ENCODE results near the gene MED20.
"Not testable (repeated sequence)": the region's sequence is repeated elsewhere in the genome, so short reads cannot be mapped to it uniquely, and the experiment has no call there.

MED20 gene

GRCh38 chr6:41957117-41957516 is 36.2 kb upstream of the MED20 start:
- no peak for DNase-seq (ENCODE audit: extremely low spot score)
- TF ChIP-seq FOXM1 (IDR thresholded peaks at IDR 0.05; ENCODE audit: borderline replicate concordance): no peak
- no peak for TF ChIP-seq LEF1 (IDR thresholded peaks at IDR 0.05; ENCODE audit: borderline replicate concordance)
- no peak for TF ChIP-seq TARDBP (IDR thresholded peaks at IDR 0.05)
- no peak for TF ChIP-seq L3MBTL2 (conservative IDR thresholded peaks at IDR 0.05)
- no peak for TF ChIP-seq HDGF (IDR thresholded peaks at IDR 0.05; ENCODE audit: borderline replicate concordance)
- no peak for TF ChIP-seq CTBP1 (IDR thresholded peaks at IDR 0.05; ENCODE audit: borderline replicate concordance)
- TF ChIP-seq ARNT (IDR thresholded peaks at IDR 0.05): no peak
- TF ChIP-seq SUZ12 (IDR thresholded peaks at IDR 0.05): no peak
- no peak for TF ChIP-seq SP1 (IDR thresholded peaks at IDR 0.05)
- CTCF ChIA-PET: no interaction called here
- POLR2A ChIA-PET: no interaction called here

- TF ChIP-seq NFRKB (IDR thresholded peaks at IDR 0.05) (no peak), TARDBP (IDR thresholded peaks at IDR 0.05) (no peak), SP1 (IDR thresholded peaks at IDR 0.05) (no peak), FOXK2 (IDR thresholded peaks at IDR 0.05) (no peak), FOXA1 (IDR thresholded peaks at IDR 0.05) (no peak), LEF1 (IDR thresholded peaks at IDR 0.05; ENCODE audit: borderline replicate concordance) (no peak), PKNOX1 (IDR thresholded peaks at IDR 0.05) (no peak), BHLHE40 (IDR thresholded peaks at IDR 0.05; ENCODE audit: borderline replicate concordance) (no peak), ZNF384 (IDR thresholded peaks at IDR 0.05) (no peak), FOXM1 (IDR thresholded peaks at IDR 0.05; ENCODE audit: borderline replicate concordance) (no peak), ARNT (IDR thresholded peaks at IDR 0.05) (no peak), L3MBTL2 (conservative IDR thresholded peaks at IDR 0.05) (no peak), CTBP1 (IDR thresholded peaks at IDR 0.05; ENCODE audit: borderline replicate concordance) (no peak), SUZ12 (IDR thresholded peaks at IDR 0.05) (no peak), HDGF (IDR thresholded peaks at IDR 0.05; ENCODE audit: borderline replicate concordance) (no peak), ELF4 (IDR thresholded peaks at IDR 0.05) (no peak)
- POLR2A ChIA-PET: interaction anchor here (1.5 kb wide), 1 partner anchor 13 kb away, joined by 3 read pairs; no protein-coding TSS in a partner anchor
- CTCF ChIA-PET: no interaction called here
- no peak for DNase-seq (ENCODE audit: extremely low spot score)
Measured at GRCh38 chr6:41955412-41955811, 34.5 kb upstream of the MED20 start.

- ChIA-PET CTCF (no interaction called here), POLR2A (interaction anchor here (1.5 kb wide), 1 partner anchor 12 kb away, joined by 3 read pairs; no protein-coding TSS in a partner anchor)
- no peak for TF ChIP-seq ARNT (IDR thresholded peaks at IDR 0.05)
- TF ChIP-seq LEF1 (IDR thresholded peaks at IDR 0.05; ENCODE audit: borderline replicate concordance): no peak
- TF ChIP-seq BHLHE40 (IDR thresholded peaks at IDR 0.05; ENCODE audit: borderline replicate concordance): no peak
- no peak for TF ChIP-seq SUZ12 (IDR thresholded peaks at IDR 0.05)
- TF ChIP-seq CTBP1 (IDR thresholded peaks at IDR 0.05; ENCODE audit: borderline replicate concordance): no peak
- no peak for TF ChIP-seq NFRKB (IDR thresholded peaks at IDR 0.05)
- no peak for TF ChIP-seq HDGF (IDR thresholded peaks at IDR 0.05; ENCODE audit: borderline replicate concordance)
- TF ChIP-seq ELF4 (IDR thresholded peaks at IDR 0.05): no peak
- no peak for DNase-seq (ENCODE audit: extremely low spot score)
Measured at GRCh38 chr6:41954668-41955067, 33.7 kb upstream of the MED20 start.

- TF ChIP-seq FOXA1 (IDR thresholded peaks at IDR 0.05) (no peak), CTBP1 (IDR thresholded peaks at IDR 0.05; ENCODE audit: borderline replicate concordance) (no peak), ARNT (IDR thresholded peaks at IDR 0.05) (no peak), NFRKB (IDR thresholded peaks at IDR 0.05) (no peak), PKNOX1 (IDR thresholded peaks at IDR 0.05) (no peak), HDGF (IDR thresholded peaks at IDR 0.05; ENCODE audit: borderline replicate concordance) (no peak), L3MBTL2 (conservative IDR thresholded peaks at IDR 0.05) (no peak), ELF4 (IDR thresholded peaks at IDR 0.05) (no peak)
- POLR2A ChIA-PET: no interaction called here
- no peak for DNase-seq (ENCODE audit: extremely low spot score)
- CTCF ChIA-PET: no interaction called here
Measured at GRCh38 chr6:41947581-41948220, 26.8 kb upstream of the MED20 start.

- no peak for DNase-seq (ENCODE audit: extremely low spot score)
- POLR2A ChIA-PET: interaction anchor here (2.1 kb wide), 1 partner anchor 8 kb away, joined by 6 read pairs; no protein-coding TSS in a partner anchor
- no peak for TF ChIP-seq FOXK2 (IDR thresholded peaks at IDR 0.05)
- TF ChIP-seq SUZ12 (IDR thresholded peaks at IDR 0.05): no peak
- TF ChIP-seq CTBP1 (IDR thresholded peaks at IDR 0.05; ENCODE audit: borderline replicate concordance): no peak
- TF ChIP-seq L3MBTL2 (conservative IDR thresholded peaks at IDR 0.05): no peak
- no peak for TF ChIP-seq ELF4 (IDR thresholded peaks at IDR 0.05)
- no peak for TF ChIP-seq ARNT (IDR thresholded peaks at IDR 0.05)
- TF ChIP-seq HDGF (IDR thresholded peaks at IDR 0.05; ENCODE audit: borderline replicate concordance): no peak
- no peak for TF ChIP-seq ZNF384 (IDR thresholded peaks at IDR 0.05)
- no peak for TF ChIP-seq NFRKB (IDR thresholded peaks at IDR 0.05)
- TF ChIP-seq LEF1 (IDR thresholded peaks at IDR 0.05; ENCODE audit: borderline replicate concordance): no peak
- no peak for TF ChIP-seq BHLHE40 (IDR thresholded peaks at IDR 0.05; ENCODE audit: borderline replicate concordance)
- TF ChIP-seq PKNOX1 (IDR thresholded peaks at IDR 0.05): no peak
- no peak for TF ChIP-seq FOXM1 (IDR thresholded peaks at IDR 0.05; ENCODE audit: borderline replicate concordance)
- TF ChIP-seq SP1 (IDR thresholded peaks at IDR 0.05): no peak
- CTCF ChIA-PET: no interaction called here
Measured at GRCh38 chr6:41943456-41943855, 22.5 kb upstream of the MED20 start.

GRCh38 chr6:41942882-41943281 is 21.9 kb upstream of the MED20 start:
- DNase-seq (ENCODE audit: extremely low spot score): not testable (repeated sequence)
- CTCF ChIA-PET: interaction anchor here (0.9 kb wide), 1 partner anchor 22 kb away, joined by 3 read pairs; the partner anchor contains the start of genes BYSL and MED20
- POLR2A ChIA-PET: interaction anchor here (1.0 to 2.1 kb wide), 5 partner anchors 9 to 66 kb away, joined by 3 to 6 read pairs (median 3); partner anchors contain the start of genes BYSL and MED20
